ENCODE measurements around the gene UCK2.
"Not testable (repeated sequence)": the region's sequence is repeated elsewhere in the genome, so short reads cannot be mapped to it uniquely, and the experiment has no call there.

UCK2 gene

DNA sequence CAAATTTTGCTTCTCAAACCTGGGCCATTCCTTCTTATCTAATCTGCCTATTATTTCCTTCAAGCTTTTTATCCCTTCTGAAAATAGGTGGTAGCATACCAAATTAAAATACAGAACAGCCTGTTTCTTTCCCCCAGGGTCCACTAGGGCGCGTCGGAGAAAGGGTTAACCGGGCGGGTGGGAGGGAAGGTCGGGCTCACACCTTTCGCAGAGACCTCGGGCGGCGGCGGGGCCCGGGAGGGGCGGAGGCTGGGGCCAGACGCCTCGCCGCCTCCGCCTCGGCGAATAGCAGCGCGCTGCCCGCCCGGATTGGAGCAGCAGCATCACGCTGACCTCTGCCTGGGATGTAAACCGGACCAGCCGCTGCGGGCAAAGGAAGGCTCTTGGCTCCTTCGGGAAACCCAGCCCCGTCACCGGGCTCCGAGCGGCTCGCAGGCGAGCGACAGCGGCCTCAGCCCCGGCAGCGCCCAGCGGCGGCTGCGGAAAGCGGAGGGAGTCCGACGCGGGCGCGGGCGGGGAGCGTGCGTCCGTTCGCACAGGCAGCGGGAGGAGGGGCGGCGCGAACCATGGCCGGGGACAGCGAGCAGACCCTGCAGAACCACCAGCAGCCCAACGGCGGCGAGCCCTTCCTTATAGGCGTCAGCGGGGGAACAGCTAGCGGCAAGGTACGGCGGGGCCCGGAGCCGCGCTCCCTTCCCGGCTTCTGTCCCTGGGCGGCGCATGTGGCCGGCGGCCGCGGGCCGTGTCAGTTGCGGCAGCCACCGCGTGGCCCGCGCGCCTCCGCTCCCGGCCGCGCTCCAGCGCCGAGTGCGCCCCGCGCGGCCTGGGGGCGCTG is at the start of gene UCK2:
TSS of gene UCK2 (plus strand) at position 347 of the 835 bp plus-strand sequence. CDS start at position 567, 220 bp downstream.
- peak; percentile 96 for DNase-seq

GRCh38 chr1:165778197-165778596 is 49.2 kb upstream of the UCK2 start:
- not testable (repeated sequence) for DNase-seq

DNA sequence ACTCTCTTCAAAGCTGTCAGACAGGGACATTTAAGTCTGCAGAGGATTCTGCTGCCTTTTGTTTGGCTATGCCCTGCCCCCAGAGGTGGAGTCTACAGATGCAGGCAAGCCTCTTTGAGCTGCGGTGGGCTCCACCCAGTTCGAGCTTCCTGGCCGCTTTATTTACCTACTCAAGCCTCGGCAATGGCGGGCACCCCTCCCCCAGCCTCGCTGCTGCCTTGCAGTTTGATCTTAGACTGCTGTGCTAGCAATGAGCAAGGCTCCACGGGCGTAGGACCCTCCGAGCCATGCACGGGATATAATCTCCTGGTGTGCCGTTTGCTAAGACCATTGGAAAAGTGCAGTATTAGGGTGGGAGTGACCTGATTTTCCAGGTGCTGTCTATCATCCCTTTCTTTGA is 43.9 kb upstream of the UCK2 start:
- DNase-seq, result not testable (repeated sequence)

GRCh38 chr1:165787741-165788140 is 39.7 kb upstream of the UCK2 start:
- no peak for DNase-seq

DNA sequence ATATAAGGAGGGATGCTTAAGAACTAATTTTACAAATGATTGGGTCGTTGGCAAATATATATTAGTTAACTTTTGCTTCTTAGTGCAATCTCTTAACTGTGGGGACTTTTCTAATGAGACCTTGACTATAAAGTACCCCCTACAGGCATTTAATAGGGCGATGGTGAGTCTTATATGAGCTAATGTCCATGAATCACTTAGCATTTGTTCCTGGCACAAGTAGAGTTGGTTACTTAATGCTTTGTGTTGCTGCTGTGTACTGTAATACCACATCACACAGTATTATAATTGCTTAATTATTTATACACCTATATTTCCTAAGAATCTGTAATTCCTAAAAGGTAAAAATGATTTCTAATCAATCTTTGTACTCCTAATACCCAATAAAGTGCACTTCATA is 33.5 kb upstream of the UCK2 start:
- no peak for DNase-seq

DNA sequence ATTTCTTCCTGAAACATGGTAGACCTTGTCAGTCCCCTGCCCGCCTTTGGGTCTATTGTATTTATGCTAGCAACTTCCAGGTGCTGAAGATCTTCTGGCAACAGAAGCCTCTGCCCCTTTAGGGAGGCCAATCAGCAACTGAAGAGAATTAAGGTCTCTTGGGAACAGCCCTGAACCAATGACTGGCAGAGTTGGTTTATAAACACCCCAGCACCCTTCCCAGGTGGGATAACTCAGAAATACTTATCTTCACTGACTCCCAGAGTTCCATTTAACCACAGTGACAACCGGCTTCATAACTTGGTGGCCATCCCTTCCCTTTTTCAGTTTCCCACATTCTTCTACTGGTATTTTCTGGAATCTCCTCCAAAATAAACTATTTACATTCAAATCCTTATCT is 31.5 kb upstream of the UCK2 start:
- DNase-seq, result no peak

GRCh38 chr1:165799387-165799786 is 28.0 kb upstream of the UCK2 start:
- no peak for DNase-seq

GRCh38 chr1:165804513-165804912 is 22.9 kb upstream of the UCK2 start:
- not testable (repeated sequence) for DNase-seq

GRCh38 chr1:165807613-165808012 is 19.8 kb upstream of the UCK2 start:
- no peak for DNase-seq

DNA sequence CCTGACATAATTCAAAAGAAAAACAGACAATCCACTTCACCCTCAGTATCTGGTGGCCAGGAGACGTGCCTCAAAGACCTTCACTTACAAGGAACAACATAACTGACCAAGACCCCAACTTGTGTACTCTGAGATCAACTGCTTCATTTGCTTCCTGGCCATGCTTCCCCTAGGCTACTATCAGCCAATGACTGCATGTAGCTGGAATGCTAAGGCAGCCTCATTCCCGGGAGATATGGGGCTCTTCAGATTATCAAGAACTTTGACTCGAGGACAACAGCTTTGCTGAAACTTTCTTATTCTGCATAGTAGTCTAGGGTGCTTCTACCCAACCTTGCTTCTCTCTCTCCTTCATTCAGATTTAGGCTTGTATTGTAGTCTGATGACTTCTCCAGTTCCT is 11.7 kb upstream of the UCK2 start:
- DNase-seq, result no peak

DNA sequence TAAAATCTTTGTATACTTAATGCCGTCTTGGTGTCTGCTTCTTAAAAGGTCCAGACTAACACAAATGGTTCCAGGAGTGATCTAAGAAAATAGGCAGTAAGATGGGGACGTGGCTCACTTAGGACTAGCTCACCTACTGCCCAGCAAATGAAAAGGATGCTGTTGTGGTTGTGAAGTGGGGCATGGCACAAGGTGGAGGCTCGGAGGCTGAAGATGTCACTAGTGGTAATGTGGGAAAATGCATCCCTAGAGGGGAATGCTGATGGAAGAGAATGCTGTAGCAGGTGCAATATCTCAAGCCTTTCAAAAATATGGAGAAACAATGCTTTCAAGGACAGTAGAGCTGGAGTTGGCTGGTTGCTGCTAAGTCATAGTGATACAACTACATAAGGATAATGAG is 11.3 kb upstream of the UCK2 start:
- no peak for DNase-seq

- no peak for DNase-seq
These were observed 10.5 kb upstream of the UCK2 start for GRCh38 chr1:165816826-165817497.

DNA sequence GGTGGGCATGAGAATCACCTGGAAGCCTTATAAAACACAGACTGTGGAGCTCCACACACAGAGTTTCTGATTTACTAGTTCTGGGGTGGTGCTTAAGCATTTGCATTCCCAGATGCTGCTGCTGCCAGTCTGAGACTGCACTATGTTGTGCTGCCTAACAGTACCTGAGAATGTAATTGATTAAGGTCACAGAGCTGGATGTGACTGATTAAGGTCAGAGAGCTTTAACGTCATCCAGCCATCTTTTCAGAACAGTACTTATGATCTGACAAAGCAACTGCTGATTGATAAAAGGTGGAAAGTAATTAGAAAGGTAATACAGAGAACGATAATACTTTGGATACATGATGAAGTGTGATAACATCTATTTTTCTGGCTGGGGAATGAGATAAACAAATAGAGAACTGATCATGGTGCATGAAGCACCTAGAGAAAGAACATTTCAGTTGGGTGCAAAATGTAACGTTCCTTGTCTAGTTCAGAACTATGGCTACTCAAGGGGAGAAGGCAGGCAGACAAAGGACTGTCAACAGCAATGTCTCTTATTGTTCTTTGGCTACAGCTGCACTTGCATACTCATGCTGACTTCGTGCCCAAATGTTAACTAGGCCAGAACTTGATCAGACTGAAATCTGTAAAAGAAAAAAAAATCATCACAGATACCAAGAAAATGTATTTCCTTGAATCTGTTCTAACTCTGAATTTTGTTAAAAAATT is 3.7 kb upstream of the UCK2 start:
- no peak for DNase-seq

GRCh38 chr1:165824269-165824643 is 3.2 kb upstream of the UCK2 start:
- DNase-seq, result peak; percentile 38

GRCh38 chr1:165826565-165827267 is 698 bp upstream of the UCK2 start:
- peak; percentile 42 for DNase-seq

DNA sequence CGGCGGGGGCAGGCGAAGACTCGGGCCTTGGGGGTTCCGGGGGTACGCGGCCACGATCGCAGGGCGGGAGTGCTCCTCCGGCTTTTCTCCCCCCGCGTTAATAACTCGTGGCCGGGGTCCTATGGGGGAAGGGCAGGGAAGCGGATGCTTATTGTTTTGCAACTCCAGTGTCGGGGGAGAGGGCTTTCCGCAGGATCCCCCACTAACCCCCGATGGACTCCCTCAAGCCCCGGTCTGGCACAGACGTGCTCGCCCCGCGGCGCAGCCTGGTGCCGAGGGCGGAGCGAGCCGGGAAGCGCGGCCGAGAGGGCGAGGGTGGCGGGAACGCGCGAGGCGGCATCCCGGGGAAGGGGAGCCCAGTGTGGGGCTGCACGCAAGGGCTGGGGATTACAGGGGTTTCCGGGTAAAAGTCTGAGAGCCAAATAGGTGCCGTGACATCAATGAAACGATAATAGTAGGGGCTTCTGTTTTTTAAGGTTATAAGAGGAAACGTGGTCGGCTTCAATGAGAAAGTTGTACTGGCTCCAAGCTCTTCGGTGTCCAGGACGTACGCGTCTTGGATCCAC is 772 bp downstream of the UCK2 start:
- peak; percentile 83 for DNase-seq

- DNase-seq, result peak; percentile 92
These were observed 1.4 kb downstream of the UCK2 start for GRCh38 chr1:165828669-165829329.

DNA sequence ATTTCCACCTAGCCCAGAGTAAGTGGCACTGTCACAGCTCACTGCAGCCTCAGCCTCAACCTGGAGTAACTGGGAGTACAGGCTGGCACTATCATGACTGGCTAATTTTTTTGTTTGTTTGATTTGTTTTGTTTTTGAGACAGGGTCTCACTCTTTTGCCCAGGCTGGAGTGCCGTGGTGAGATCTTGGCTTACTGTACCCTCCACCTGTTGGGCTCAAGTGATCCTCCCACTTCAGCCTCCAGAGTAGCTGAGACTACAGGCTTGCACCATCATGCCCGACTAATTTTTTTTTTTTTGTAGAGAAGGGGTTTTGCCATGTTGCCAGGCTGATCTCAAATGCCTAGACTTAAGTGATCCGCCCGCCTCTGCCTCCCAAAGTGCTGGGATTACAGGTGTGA is 2.5 kb downstream of the UCK2 start:
- DNase-seq, result peak; percentile 16

- DNase-seq, result no peak
These were observed 3.7 kb downstream of the UCK2 start for GRCh38 chr1:165831146-165831545.

DNA sequence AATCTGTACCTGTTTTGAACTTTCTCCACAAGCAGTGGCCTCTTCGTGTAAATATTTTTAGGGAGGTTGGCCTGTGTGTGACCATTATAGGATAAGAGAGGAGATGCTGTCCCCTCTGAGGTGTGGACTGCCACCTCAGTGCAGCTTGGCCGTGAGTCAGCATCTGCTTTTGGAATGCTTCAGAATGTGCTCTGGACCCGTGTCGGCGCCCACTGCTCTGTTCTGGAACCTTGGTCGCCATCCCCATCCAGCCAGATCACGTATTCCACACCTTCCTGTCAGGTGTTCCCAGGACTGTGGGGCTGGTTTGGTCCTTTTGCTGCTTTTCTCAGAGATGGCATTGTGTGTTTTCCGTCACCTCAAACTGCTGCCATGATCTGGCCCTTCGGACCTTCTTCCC is 5.5 kb downstream of the UCK2 start:
- DNase-seq, result no peak

- no peak for DNase-seq
These were observed 5.9 kb downstream of the UCK2 start for GRCh38 chr1:165833358-165833757.

DNA sequence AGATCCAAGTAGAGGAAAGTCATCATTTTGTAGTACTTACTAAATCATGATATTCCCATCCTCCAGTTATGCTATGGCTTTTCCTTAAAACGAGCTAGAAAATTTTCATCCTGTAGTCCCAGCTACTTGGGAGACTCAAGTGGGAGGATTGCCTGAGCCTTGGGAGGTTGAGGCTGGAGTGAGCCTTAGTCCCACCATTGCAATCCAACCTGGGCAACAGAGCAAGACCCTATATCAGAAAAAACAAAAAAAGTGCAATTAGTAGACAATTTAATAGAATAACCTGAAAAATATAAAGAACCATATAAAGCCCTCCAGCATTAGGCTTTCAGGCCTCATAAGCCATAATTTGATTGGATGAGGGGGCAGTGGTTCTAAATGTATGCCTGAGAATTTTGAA is 6.8 kb downstream of the UCK2 start:
- DNase-seq, result no peak

All from DMS53 (cell line).